Heart right ventricle (tissue), 16 donors: ENCODE data around the gene RFC1. TPM values are rescaled to one million over a fixed set of nuclear protein-coding genes. Genes with fewer than 3 reads are reported as not detected.

Source experiments
- ATAC-seq, 8 donors: fragments of 200-7000 bp; cut with Tn5 transposase; one replicate each; pipeline ENCODE4 v1.9.1; 2020; ENCODE audit warnings: mild to moderate bottlenecking in 8 of 8, moderate library complexity in 8 of 8, moderate number of reproducible peaks in 1 of 8
- DNase-seq, 2 donors: peaks; one replicate each; pipeline ENCODE4 v3.0.0-alpha.2; 2020
- H3K27ac ChIP-seq, 10 donors: fragments of 200-600 bp; sonication (generic) in 2 of 10; one replicate each; pipeline versions ENCODE4 v1.5.0 to v1.8.0; 2020 to 2022; ENCODE audit warnings: mild to moderate bottlenecking in 3 of 10
- H3K27me3 ChIP-seq, 7 donors: fragments of 200-600 bp; one replicate each; pipeline ENCODE4 v1.8.0; 2021 to 2022; ENCODE audit warnings: mild to moderate bottlenecking in 2 of 7
- H3K36me3 ChIP-seq, 9 donors: fragments of 200-600 bp; sonication (generic) in 1 of 9; one replicate each; pipeline versions ENCODE4 v1.5.0 to v1.8.0; 2020 to 2022; ENCODE audit warnings: mild to moderate bottlenecking in 2 of 9
- H3K4me1 ChIP-seq, 9 donors: fragments of 200-600 bp; sonication (generic) in 1 of 9; one replicate each; pipeline versions ENCODE4 v1.5.0 to v1.8.0; 2020 to 2022; ENCODE audit warnings: mild to moderate bottlenecking in 4 of 9
- H3K4me3 ChIP-seq, 10 donors: fragments of 200-600 bp; sonication (generic) in 2 of 10; one replicate each; pipeline versions ENCODE4 v1.5.0 to v1.8.0; 2020 to 2022; ENCODE audit warnings: mild to moderate bottlenecking in 7 of 10, moderate library complexity in 2 of 10
- H3K9me3 ChIP-seq, 11 donors: fragments of 200-600 bp in 10 of 11; sonication (generic) in 2 of 11; one replicate each; pipeline versions ENCODE4 v1.5.0 to v1.8.0; 2013 to 2022; ENCODE audit warnings: mild to moderate bottlenecking in 2 of 11, control low read depth in 1 of 11, moderate library complexity in 1 of 11
- CTCF ChIP-seq, 9 donors: fragments of 200-600 bp; sonication (generic) in 2 of 9; IDR thresholded peaks; one replicate each; pipeline versions ENCODE4 v1.5.0 to v1.8.0; 2021 to 2022; ENCODE audit warnings: antibody characterized with exemption in 9 of 9, mild to moderate bottlenecking in 5 of 9, moderate library complexity in 1 of 9
- WGBS, 2 donors: extraction: QIAGEN DNeasy Blood & Tissue Kit; methylation state at CpG; one replicate each; pipeline ENCODE4 v1.1.7; 2013; ENCODE audit warnings: inconsistent platforms in 1 of 2; 5-methylcytosine and 5-hydroxymethylcytosine counted together
- intact Hi-C, 10 donors: fragments of 100-400 bp; cut with DNase I; formaldehyde crosslinking; loops; one replicate each; pipeline versions ENCODE4 v1.11.1 to v1.14.2; 2022
- polyA plus RNA-seq, 2 donors: library from polyadenylated mRNA; stranded (reverse); fragments of 200-250 nt; gene quantifications; one replicate each; pipeline ENCODE4 v1.2.3, GENCODE V29; 2013
- total RNA-seq, 10 donors: library from RNA; stranded (reverse); fragmentation: NEBNext Ultra II Directional in 3 of 10; extraction: Animal tissue kit (Norgen Biotek cat#: 25700) in 3 of 10; gene quantifications; one replicate each; pipeline versions ENCODE4 v1.2.1 to v1.2.4, GENCODE V29; 2021 to 2023
- donor health status: Arrhythmogenic right ventricular cardiomyopathy.
- donor health status: ischemic (EF 13 %, LVEDD 7.1; RV severe dilation, severe dysfunction).
- donor health status: healthy with polysubstance abuse.
- donor health status: DM: no; HTN: yes; CAD: no.
- donor health status: DM: no; HTN: no; CAD: no.
- donor health status: ischemic (EF 25% LVEDD 6.9; RV normal size, moderate dysfunction).
- donor health status: ischemic (EF 25% LVEDD 5.7; RV mildly dilated, moderate dysfunction).
- donor health status: healthy.
- donor health status: DM: yes; HTN: yes; CAD: no.
- donor health status: Ischemic cardiomyopathy.
- donor health status: ischemic (EF 35%, LVEDD 5.7; RV mildly dilated, moderate dysfunction).
- donor health status: nonischemic (EF 11% LVEDD 7.7; RV severe dilation, severe dysfunction).
- donor health status: DM: yes; HTN: yes; CAD: no.
- donor health status: PGD.
- donor health status: ischemic (EF 29% LVEDD 5.4; RV normal size, mild dysfunction).
- donor health status: nonischemic (EF 23%, LVEDD 6.1; RV moderate dilation, normal function).

Gene RFC1
- total and polyA plus RNA-seq, 12 donors, result 5.7 to 31.0 (median 23.3) TPM

GRCh38 chr4:39320381-39321115, 45.6 kb downstream of the RFC1 start:
- H3K36me3 ChIP-seq, result peaks cover 0 to 96% (median 4%) of the 10 kb centered on the region in 9 donors
- intact Hi-C loops, result no loop called here
- no peak overlapping the region for H3K27ac ChIP-seq
- H3K9me3 ChIP-seq, result no peaks in the 10 kb centered on the region
- H3K4me1 ChIP-seq, result no peaks in the 10 kb centered on the region
- H3K27me3 ChIP-seq, result no peaks in the 10 kb centered on the region
- no peak overlapping the region for H3K4me3 ChIP-seq
- ATAC-seq, result no peak
- DNase-seq, result no peak
- TF ChIP-seq CTCF (IDR thresholded peaks at IDR 0.05), result no peak

- H3K27ac ChIP-seq, result no peak overlapping the region
- H3K9me3 ChIP-seq, result no peaks in the 10 kb centered on the region
- 93 to 97% methylated on average over 4 of the region's 4 CpGs for WGBS, 2 donors
- TF ChIP-seq CTCF (IDR thresholded peaks at IDR 0.05), result no peak
- intact Hi-C loops, result no loop called here
- peaks cover 0 to 97% (median 8%) of the 10 kb centered on the region in 9 donors for H3K36me3 ChIP-seq
- no peaks in the 10 kb centered on the region for H3K4me1 ChIP-seq
- no peaks in the 10 kb centered on the region for H3K27me3 ChIP-seq
- DNase-seq, result no peak
- no peak for ATAC-seq
- H3K4me3 ChIP-seq, result no peak overlapping the region
Observed at GRCh38 chr4:39319676-39320075, 46.5 kb downstream of the RFC1 start.

GRCh38 chr4:39312816-39313215, 53.3 kb downstream of the RFC1 start:
- H3K36me3 ChIP-seq, result peaks cover 0 to 100% (median 15%) of the 10 kb centered on the region in 9 donors
- DNase-seq (no peak), ATAC-seq (no peak)
- intact Hi-C loops, result no loop called here
- H3K9me3 ChIP-seq, result no peaks in the 10 kb centered on the region
- H3K27ac ChIP-seq, result peak overlapping the region in 3 of 10 donors; percentile 3 to 26 (median 13)
- 26 to 40% methylated on average over 4 of the region's 4 CpGs for WGBS, 2 donors
- no peak overlapping the region for H3K4me3 ChIP-seq
- no peak for TF ChIP-seq CTCF (IDR thresholded peaks at IDR 0.05)
- no peaks in the 10 kb centered on the region for H3K27me3 ChIP-seq
- H3K4me1 ChIP-seq, result peaks cover 0 to 32% (median 11%) of the 10 kb centered on the region in 9 donors

- intact Hi-C loops, result no loop called here
- TF ChIP-seq CTCF (IDR thresholded peaks at IDR 0.05), result no peak
Observed at GRCh38 chr4:39308611-39309010, 57.6 kb downstream of the RFC1 start.

More at GRCh38 chr4:39308611-39309010, 57.6 kb downstream of the RFC1 start:
- peak in 7 of 8 donors; percentile 34 to 58 (median 52) for ATAC-seq
- Histone ChIP-seq H3K4me3 (no peak overlapping the region), H3K27ac (peak overlapping the region in 2 of 10 donors; percentile 9 to 17), H3K27me3 (no peaks in the 10 kb centered on the region), H3K36me3 (peaks cover 0 to 98% (median 7%) of the 10 kb centered on the region in 9 donors), H3K9me3 (no peaks in the 10 kb centered on the region), H3K4me1 (peaks cover 0 to 33% (median 11%) of the 10 kb centered on the region in 9 donors)
- WGBS, 2 donors, result 39 to 48% methylated on average over 6 of the region's 6 CpGs
- DNase-seq, result no peak
